ENCODE results near the gene CRNKL1. TPM values are rescaled to one million over a fixed set of nuclear protein-coding genes. Genes with fewer than 3 reads are reported as not detected.

Gene CRNKL1
- total RNA-seq, 1 donor from 2014 or later = 22.4 TPM

DNA sequence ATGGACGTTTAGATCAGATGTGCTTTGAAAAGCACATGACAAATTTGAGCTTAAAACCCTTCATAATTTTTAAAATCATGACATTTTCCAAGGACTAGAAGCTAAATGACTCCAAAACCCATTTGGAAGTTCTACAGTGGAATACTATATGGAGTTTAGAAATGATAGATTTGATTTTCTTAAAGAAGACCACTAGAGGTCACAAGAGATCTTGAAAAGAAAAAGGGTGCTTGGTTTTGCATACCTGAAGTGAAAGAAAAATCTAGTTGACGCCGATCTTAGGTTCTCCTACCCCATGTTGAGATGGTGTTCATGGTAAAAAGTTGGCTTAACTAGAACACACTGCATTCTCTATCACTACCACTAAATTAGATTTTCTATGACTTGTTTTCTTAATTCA, 31.5 kb upstream of the CRNKL1 start:
- TF ChIP-seq CTCF (IDR thresholded peaks at IDR 0.05; ENCODE audit: insufficient read depth, low read length, poor library complexity, severe bottlenecking) = peak; percentile 35
- DNase-seq (ENCODE audit: low read depth) = no peak
- Histone ChIP-seq H3K36me3 (ENCODE audit: control insufficient read depth, insufficient read depth, low read length) (no peaks in the 10 kb centered on the region), H3K4me3 (ENCODE audit: low read depth, low read length) (no peak overlapping the region), H3K27me3 (ENCODE audit: control insufficient read depth, insufficient read depth, low read length) (peaks cover 2% of the 10 kb centered on the region)

GRCh38 chr20:20079102-20079784, 27.0 kb upstream of the CRNKL1 start:
- DNase-seq (ENCODE audit: low read depth) = no peak
- TF ChIP-seq CTCF (IDR thresholded peaks at IDR 0.05; ENCODE audit: insufficient read depth, low read length, poor library complexity, severe bottlenecking) = no peak

DNA sequence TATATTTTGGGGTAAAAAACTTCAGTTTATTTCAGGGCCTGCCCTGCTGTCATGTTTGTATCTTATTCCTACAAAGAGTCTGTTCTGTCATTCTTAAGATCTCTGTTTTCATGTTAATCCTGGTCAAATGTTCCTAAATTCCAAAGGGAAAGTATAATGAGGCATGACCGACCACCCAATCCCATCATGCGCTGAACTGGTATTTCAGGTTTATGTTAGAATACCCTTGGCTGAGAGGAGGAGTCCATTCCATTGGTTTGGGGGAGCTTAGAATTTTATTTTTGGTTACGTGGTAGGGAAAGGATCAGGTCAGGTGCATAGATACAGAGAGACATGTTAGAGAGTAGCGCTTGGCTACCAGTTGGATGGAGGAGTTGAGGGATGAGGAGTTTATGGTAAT, 25.8 kb upstream of the CRNKL1 start:
- H3K4me3 ChIP-seq (ENCODE audit: low read depth, low read length) = no peak overlapping the region
- no peaks in the 10 kb centered on the region for H3K36me3 ChIP-seq (ENCODE audit: control insufficient read depth, insufficient read depth, low read length)
- peaks cover 2% of the 10 kb centered on the region for H3K27me3 ChIP-seq (ENCODE audit: control insufficient read depth, insufficient read depth, low read length)
- no peak for TF ChIP-seq CTCF (IDR thresholded peaks at IDR 0.05; ENCODE audit: insufficient read depth, low read length, poor library complexity, severe bottlenecking)
- DNase-seq (ENCODE audit: low read depth) = no peak

More at GRCh38 chr20:20079102-20079784, 27.0 kb upstream of the CRNKL1 start:
- Histone ChIP-seq H3K4me3 (ENCODE audit: low read depth, low read length) (no peak overlapping the region), H3K27me3 (ENCODE audit: control insufficient read depth, insufficient read depth, low read length) (peaks cover 2% of the 10 kb centered on the region), H3K36me3 (ENCODE audit: control insufficient read depth, insufficient read depth, low read length) (no peaks in the 10 kb centered on the region)

GRCh38 chr20:20076297-20077065, 24.2 kb upstream of the CRNKL1 start:
- H3K36me3 ChIP-seq (ENCODE audit: control insufficient read depth, insufficient read depth, low read length) = no peaks in the 10 kb centered on the region
- H3K27me3 ChIP-seq (ENCODE audit: control insufficient read depth, insufficient read depth, low read length) = peaks cover 2% of the 10 kb centered on the region
- H3K4me3 ChIP-seq (ENCODE audit: low read depth, low read length) = no peak overlapping the region
- DNase-seq (ENCODE audit: low read depth) = no peak
- TF ChIP-seq CTCF (IDR thresholded peaks at IDR 0.05; ENCODE audit: insufficient read depth, low read length, poor library complexity, severe bottlenecking) = no peak

DNA sequence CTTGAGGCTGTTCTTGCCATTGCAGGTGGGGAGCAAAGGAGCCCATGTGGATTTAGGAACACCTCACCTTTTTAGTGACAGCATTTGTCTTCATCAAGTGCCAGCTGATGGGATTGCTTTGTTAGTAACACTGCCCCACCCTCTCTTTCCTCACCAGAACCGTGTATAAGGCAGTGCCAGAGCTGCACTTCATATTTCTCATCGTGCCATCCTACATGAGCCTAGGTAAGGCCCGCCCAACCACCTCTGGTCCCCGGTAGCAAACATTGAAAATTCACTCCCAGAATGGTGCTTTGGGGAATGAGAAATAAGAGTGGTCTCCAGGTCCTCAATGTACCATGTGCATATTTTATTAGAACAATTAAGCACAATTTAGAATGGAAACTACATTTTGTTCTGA, 22.8 kb upstream of the CRNKL1 start:
- no peak for TF ChIP-seq CTCF (IDR thresholded peaks at IDR 0.05; ENCODE audit: insufficient read depth, low read length, poor library complexity, severe bottlenecking)
- no peaks in the 10 kb centered on the region for H3K36me3 ChIP-seq (ENCODE audit: control insufficient read depth, insufficient read depth, low read length)

More for the DNA sequence above, 22.8 kb upstream of the CRNKL1 start:
- Histone ChIP-seq H3K27me3 (ENCODE audit: control insufficient read depth, insufficient read depth, low read length) (peaks cover 2% of the 10 kb centered on the region), H3K4me3 (ENCODE audit: low read depth, low read length) (no peak overlapping the region)
- DNase-seq (ENCODE audit: low read depth) = no peak
